OCI-M1 (cell line): Measurements from ENCODE around the gene AZU1.
"Not testable (repeated sequence)": the region's sequence is repeated elsewhere in the genome, so short reads cannot be mapped to it uniquely, and the experiment has no call there.

Experiments used
- DNase-seq: peaks from one replicate; lab custom pipeline; 2025; lab: John Stamatoyannopoulos, UW

The AZU1 gene

DNA sequence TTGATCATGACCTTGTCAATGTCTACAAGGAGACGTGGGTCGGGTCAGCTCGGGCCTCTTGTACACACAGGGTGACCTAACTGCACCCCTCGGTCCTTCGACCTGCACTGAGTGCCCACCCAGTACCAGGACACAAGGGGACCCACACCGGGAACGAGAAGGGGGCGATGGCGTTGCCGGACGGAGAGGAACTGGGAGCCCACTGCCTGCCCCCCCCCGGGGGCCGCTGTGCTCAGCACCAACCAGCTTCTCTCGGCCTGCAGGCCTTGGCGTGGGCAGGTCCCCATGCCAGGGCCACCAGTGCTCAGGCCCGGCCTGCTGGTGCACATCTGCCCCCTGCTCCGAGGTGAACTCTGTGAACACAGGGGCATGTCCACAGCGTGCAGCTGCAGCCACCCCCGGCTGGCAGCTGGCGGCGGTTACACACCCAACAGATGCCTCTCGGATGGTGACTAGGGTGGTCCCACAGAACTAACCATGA, 46.0 kb downstream of the AZU1 start:
- no peak for DNase-seq

DNA sequence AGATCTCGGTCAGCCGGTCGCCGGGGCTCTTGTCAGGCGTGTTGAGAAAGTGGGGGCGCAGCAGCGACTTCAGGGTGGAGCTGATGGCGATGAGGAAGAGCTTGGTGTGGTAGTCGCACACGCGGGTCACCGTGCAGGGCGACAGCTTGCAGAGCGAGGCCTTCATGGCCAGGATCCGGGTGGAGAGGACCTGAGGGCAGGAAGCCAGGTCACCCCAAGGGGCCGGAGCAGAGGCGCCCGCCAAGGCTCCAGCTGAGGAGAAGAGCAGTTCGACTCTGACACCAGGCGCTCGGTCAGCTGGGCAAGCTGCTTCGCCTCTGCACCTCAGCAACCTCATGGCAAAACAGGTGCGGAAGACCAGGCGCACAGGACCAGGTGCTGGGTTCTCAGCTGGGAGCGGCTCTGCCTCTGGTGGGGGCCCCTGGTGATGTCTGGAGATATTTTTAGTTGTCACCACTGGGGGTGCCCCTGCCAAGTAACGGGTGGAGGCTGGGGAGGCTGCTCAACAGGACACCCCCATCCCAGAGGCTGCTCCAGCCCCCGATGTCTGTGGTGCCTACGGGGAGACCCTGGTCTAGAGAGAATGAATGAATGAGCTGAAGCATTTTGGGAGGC, 47.7 kb downstream of the AZU1 start:
- no peak for DNase-seq

DNA sequence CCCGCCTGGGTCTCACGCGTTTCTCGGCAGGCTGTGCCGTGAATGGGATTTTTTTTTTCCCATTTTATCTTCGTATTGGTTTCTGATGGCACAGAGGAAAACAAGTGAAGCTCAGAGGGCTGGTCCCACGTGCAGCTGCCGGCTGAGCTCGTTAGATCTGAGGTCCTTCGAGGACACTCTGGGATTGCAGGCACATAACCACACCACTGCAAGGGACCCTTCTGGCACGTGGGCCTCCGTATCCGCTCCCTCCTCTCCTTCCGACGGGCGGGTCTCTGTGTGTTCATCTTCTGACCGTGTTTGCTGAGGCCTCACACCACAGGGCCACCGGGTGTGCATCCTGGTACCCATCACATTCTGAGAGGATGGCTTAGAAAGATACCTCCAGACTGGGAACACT, 48.5 kb downstream of the AZU1 start:
- DNase-seq = no peak

DNA sequence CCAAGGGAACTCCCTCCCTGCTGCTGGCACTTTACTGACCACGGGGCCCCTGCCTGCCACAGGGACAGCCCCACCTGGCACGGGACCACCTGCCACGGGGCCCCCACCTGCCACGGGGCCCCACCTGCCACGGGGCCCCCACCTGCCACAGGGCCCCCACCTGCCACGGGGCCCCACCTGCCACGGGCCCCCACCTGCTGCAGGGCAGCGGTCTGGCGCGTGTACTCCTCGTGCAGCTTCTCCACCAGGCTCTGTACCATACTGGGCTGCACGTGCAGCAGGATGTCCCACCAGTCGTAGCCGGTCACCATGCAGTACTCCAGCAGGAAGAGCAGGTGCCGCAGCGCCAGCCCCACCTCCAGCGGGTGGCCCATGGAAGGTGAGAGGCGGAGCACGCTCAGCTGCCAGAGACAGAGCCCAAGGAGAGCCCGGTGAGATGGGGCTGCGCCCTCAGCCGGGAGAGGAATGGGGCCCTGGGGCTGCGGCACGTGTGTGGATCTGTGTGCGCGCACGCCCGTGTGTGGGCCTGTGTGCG, 49.2 kb downstream of the AZU1 start:
- DNase-seq = no peak

DNA sequence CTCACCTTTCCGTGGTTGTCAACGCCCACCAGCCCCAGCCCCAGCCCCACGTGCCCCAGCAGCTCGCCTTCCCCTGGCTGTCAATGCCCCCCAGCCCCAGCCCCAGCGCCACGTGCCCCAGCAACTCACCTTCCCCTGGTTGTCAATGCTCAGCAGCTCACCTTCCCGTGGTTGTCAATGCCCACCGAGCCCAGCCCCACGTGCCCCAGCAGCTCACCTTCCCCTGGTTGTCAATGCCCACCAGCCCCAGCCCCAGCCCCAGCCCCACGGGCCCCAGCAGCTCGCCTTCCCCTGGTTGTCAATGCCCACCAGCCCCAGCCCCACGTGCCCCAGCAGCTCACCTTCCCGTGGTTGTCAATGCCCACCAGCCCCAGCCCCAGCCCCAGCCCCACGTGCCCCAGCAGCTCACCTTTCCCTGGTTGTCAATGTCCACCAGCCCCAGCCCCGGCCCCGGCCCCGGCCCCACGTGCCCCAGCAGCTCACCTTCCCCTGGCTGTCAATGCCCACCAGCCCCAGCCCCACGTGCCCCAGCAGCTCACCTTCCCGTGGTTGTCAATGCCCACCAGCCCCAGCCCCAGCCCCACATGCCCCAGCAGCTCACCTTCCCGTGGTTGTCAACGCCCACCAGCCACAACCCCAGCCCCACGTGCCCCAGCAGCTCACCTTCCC, 50.5 kb downstream of the AZU1 start:
- DNase-seq = not testable (repeated sequence)

DNA sequence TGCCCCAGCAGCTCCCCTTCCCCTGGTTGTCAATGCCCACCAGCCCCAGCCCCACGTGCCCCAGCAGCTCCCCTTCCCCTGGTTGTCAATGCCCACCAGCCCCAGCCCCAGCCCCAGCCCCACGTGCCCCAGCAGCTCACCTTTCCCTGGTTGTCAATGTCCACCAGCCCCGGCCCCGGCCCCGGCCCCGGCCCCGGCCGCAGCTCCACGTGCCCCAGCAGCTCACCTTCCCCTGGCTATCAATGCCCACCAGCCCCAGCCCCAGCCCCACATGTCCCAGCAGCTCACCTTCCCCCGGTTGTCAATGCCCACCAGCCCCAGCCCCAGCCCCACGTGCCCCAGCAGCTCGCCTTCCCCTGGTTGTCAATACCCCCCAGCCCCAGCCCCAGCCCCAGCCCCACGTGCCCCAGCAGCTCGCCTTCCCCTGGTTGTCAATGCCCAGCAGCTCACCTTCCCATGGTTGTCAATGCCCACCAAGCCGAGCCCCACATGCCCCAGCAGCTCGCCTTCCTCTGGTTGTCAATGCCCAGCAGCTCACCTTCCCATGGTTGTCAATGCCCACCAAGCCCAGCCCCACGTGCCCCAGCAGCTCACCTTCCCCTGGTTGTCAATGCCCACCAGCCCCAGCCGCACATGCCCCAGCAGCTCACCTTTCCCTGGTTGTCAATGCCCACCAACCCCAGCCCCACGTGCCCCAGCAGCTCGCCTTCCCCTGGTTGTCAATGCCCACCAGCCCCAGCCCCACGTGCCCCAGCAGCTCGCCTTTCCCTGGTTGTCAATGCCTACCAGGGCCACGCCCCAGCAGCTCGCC, 51.3 kb downstream of the AZU1 start:
- DNase-seq = not testable (repeated sequence)

DNA sequence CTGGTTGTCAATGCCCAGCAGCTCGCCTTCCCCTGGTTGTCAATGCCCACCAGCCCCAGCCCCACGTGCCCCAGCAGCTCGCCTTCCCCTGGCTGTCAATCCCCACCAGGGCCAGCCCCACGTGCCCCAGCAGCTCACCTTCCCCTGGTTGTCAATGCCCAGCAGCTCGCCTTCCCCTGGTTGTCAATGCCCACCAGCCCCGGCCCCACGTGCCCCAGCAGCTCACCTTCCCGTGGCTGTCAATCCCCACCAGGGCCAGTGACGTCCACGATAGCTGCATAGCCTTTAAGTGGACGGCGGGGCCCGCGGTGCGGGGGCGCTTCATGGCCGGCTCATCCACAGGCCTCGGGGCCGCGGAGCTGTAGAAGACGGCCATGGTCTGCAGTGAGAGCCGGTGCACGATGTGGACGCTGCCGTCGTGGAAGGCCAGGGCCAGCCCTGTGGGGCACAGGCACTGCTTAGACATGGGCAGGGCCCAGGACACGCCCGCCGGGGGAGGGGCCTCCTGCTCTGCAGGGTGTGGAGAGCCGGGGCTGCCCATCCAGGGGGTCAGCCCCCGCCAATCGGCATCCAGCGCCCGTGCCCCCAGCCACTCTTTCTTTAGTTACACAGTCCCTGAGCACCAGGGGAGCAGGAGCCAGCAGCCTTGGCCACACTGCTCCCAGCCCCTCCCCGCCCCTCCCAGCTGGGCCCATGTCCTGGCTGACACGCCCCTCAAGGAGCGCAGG, 52.2 kb downstream of the AZU1 start:
- no peak for DNase-seq
